GM18907 (cell line): ENCODE data around the gene GALNT7.
"Not testable (repeated sequence)": the region's sequence is repeated elsewhere in the genome, so short reads cannot be mapped to it uniquely, and the experiment has no call there.

Source experiments
- ATAC-seq: cut with Tn5 transposase; IDR thresholded peaks from one replicate; pipeline ENCODE4 v1.9.1; 2021; ENCODE audit warnings: mild to moderate bottlenecking, moderate library complexity; ENCODE audit not compliant: unreplicated experiment

The GALNT7 gene

GRCh38 chr4:173192375-173193162 lies 24.0 kb downstream of the GALNT7 start:
- ATAC-seq: no peak

GRCh38 chr4:173194157-173194556 lies 25.5 kb downstream of the GALNT7 start:
- ATAC-seq: no peak

- no peak for ATAC-seq
Observed at GRCh38 chr4:173195109-173195508, 26.5 kb downstream of the GALNT7 start.

GRCh38 chr4:173199553-173199952 lies 30.9 kb downstream of the GALNT7 start:
- ATAC-seq: no peak

GRCh38 chr4:173200103-173200884 lies 31.7 kb downstream of the GALNT7 start:
- no peak for ATAC-seq

GRCh38 chr4:173202395-173202794 lies 33.8 kb downstream of the GALNT7 start:
- ATAC-seq: no peak

- ATAC-seq: no peak
Observed at GRCh38 chr4:173205656-173206055, 37.0 kb downstream of the GALNT7 start.

GRCh38 chr4:173208420-173208819 lies 39.8 kb downstream of the GALNT7 start:
- no peak for ATAC-seq

- no peak for ATAC-seq
Observed at GRCh38 chr4:173211222-173211621, 42.6 kb downstream of the GALNT7 start.

GRCh38 chr4:173211838-173212237 lies 43.2 kb downstream of the GALNT7 start:
- ATAC-seq: peak; percentile 65

GRCh38 chr4:173212379-173212778 lies 43.8 kb downstream of the GALNT7 start:
- no peak for ATAC-seq

GRCh38 chr4:173213296-173213695 lies 44.7 kb downstream of the GALNT7 start:
- no peak for ATAC-seq

- ATAC-seq: no peak
Observed at GRCh38 chr4:173214231-173214630, 45.6 kb downstream of the GALNT7 start.

GRCh38 chr4:173214661-173215060 lies 46.0 kb downstream of the GALNT7 start:
- no peak for ATAC-seq

GRCh38 chr4:173217075-173217474 lies 48.5 kb downstream of the GALNT7 start:
- no peak for ATAC-seq

- no peak for ATAC-seq
Observed at GRCh38 chr4:173217727-173218126, 49.1 kb downstream of the GALNT7 start.

GRCh38 chr4:173218411-173219125 lies 50.0 kb downstream of the GALNT7 start:
- ATAC-seq: no peak

- ATAC-seq: not testable (repeated sequence)
Observed at GRCh38 chr4:173219126-173219437, 50.5 kb downstream of the GALNT7 start.

- ATAC-seq: no peak
Observed at GRCh38 chr4:173223743-173224142, 55.1 kb downstream of the GALNT7 start.

GRCh38 chr4:173226401-173226888 lies 57.8 kb downstream of the GALNT7 start:
- no peak for ATAC-seq

- no peak for ATAC-seq
Observed at GRCh38 chr4:173227756-173228155, 59.1 kb downstream of the GALNT7 start.
